HG02943 (cell line): ENCODE measurements around the gene GBE1.
"Not testable (repeated sequence)": the region's sequence is repeated elsewhere in the genome, so short reads cannot be mapped to it uniquely, and the experiment has no call there.

ENCODE experiments used
- ATAC-seq: cut with Tn5 transposase; IDR thresholded peaks from one replicate; pipeline ENCODE4 v1.9.1; 2021; ENCODE audit warnings: mild to moderate bottlenecking, low read depth, moderate library complexity; ENCODE audit not compliant: unreplicated experiment

GBE1 gene

GRCh38 chr3:81549388-81549787 lies 212.1 kb downstream of the GBE1 start:
- ATAC-seq: no peak

- ATAC-seq: no peak
Measured at GRCh38 chr3:81545572-81545971, 215.9 kb downstream of the GBE1 start.

- no peak for ATAC-seq
Measured at GRCh38 chr3:81544385-81544784, 217.1 kb downstream of the GBE1 start.

GRCh38 chr3:81540787-81541186 lies 220.7 kb downstream of the GBE1 start:
- ATAC-seq: no peak

- ATAC-seq: no peak
Measured at GRCh38 chr3:81531846-81532245, 229.6 kb downstream of the GBE1 start.

GRCh38 chr3:81531263-81531662 lies 230.2 kb downstream of the GBE1 start:
- ATAC-seq: no peak

- ATAC-seq: no peak
Measured at GRCh38 chr3:81530180-81530939, 231.1 kb downstream of the GBE1 start.

- ATAC-seq: no peak
Measured at GRCh38 chr3:81521855-81522254, 239.6 kb downstream of the GBE1 start.

GRCh38 chr3:81518945-81519344 lies 242.5 kb downstream of the GBE1 start:
- ATAC-seq: no peak

- ATAC-seq: no peak
Measured at GRCh38 chr3:81516042-81516441, 245.4 kb downstream of the GBE1 start.

- no peak for ATAC-seq
Measured at GRCh38 chr3:81513591-81513990, 247.9 kb downstream of the GBE1 start.

- ATAC-seq: no peak
Measured at GRCh38 chr3:81503026-81503425, 258.4 kb downstream of the GBE1 start.

GRCh38 chr3:81502236-81502635 lies 259.2 kb downstream of the GBE1 start:
- no peak for ATAC-seq

- ATAC-seq: no peak
Measured at GRCh38 chr3:81500039-81500438, 261.4 kb downstream of the GBE1 start.

GRCh38 chr3:81497572-81498251 lies 263.7 kb downstream of the GBE1 start:
- no peak for ATAC-seq

GRCh38 chr3:81496407-81497104 lies 264.9 kb downstream of the GBE1 start:
- no peak for ATAC-seq

- not testable (repeated sequence) for ATAC-seq
Measured at GRCh38 chr3:81492471-81492870, 269.0 kb downstream of the GBE1 start.

- no peak for ATAC-seq
Measured at GRCh38 chr3:81492040-81492439, 269.4 kb downstream of the GBE1 start.

GRCh38 chr3:81490541-81491288 lies 270.7 kb downstream of the GBE1 start:
- peak; percentile 86 for ATAC-seq

- ATAC-seq: peak; percentile 96
Measured at GRCh38 chr3:81485444-81485865, 276.0 kb downstream of the GBE1 start.

- ATAC-seq: no peak
Measured at GRCh38 chr3:81484520-81484919, 276.9 kb downstream of the GBE1 start.
